Measurements from ENCODE around the gene TRIM22.

GRCh38 chr11:5713695-5714094 lies 24.1 kb downstream of the TRIM22 start:
- TF ChIP-seq REST (IDR thresholded peaks at IDR 0.05; ENCODE audit: insufficient read depth in 1 of 2, low read depth in 2 of 2, low read length in 2 of 2), result no peak
- TF ChIP-seq SIN3A (IDR thresholded peaks at IDR 0.05; ENCODE audit: borderline replicate concordance, insufficient read depth, low read length), result no peak
- TF ChIP-seq POLR2AphosphoS5 (IDR thresholded peaks at IDR 0.05; ENCODE audit: low read depth, low read length), result no peak
